ENCODE measurements around the gene CARD14.
"Not testable (repeated sequence)": the region's sequence is repeated elsewhere in the genome, so short reads cannot be mapped to it uniquely, and the experiment has no call there.

Gene CARD14

GRCh38 chr17:80191192-80191591 is 21.4 kb downstream of the CARD14 start:
- no peak overlapping the region for H3K4me3 ChIP-seq (ENCODE audit: low read depth, low read length)
- no peak for DNase-seq (ENCODE audit: low read depth)
- no peak for TF ChIP-seq CTCF (IDR thresholded peaks at IDR 0.05; ENCODE audit: low read depth, low read length, missing control alignments)

- no peak overlapping the region for H3K4me3 ChIP-seq (ENCODE audit: low read depth, low read length)
- DNase-seq (ENCODE audit: low read depth) = no peak
- TF ChIP-seq CTCF (IDR thresholded peaks at IDR 0.05; ENCODE audit: low read depth, low read length, missing control alignments) = no peak
Measured at GRCh38 chr17:80191865-80192661, 22.2 kb downstream of the CARD14 start.

GRCh38 chr17:80195141-80195540 is 25.3 kb downstream of the CARD14 start:
- H3K4me3 ChIP-seq (ENCODE audit: low read depth, low read length) = no peak overlapping the region
- DNase-seq (ENCODE audit: low read depth) = no peak
- no peak for TF ChIP-seq CTCF (IDR thresholded peaks at IDR 0.05; ENCODE audit: low read depth, low read length, missing control alignments)

- H3K4me3 ChIP-seq (ENCODE audit: low read depth, low read length) = no peak overlapping the region
- TF ChIP-seq CTCF (IDR thresholded peaks at IDR 0.05; ENCODE audit: low read depth, low read length, missing control alignments) = peak; percentile 87
- DNase-seq (ENCODE audit: low read depth) = no peak
Measured at GRCh38 chr17:80195671-80196529, 26.1 kb downstream of the CARD14 start.

GRCh38 chr17:80196652-80197051 is 26.8 kb downstream of the CARD14 start:
- no peak for DNase-seq (ENCODE audit: low read depth)
- H3K4me3 ChIP-seq (ENCODE audit: low read depth, low read length) = no peak overlapping the region
- no peak for TF ChIP-seq CTCF (IDR thresholded peaks at IDR 0.05; ENCODE audit: low read depth, low read length, missing control alignments)

- H3K4me3 ChIP-seq (ENCODE audit: low read depth, low read length) = no peak overlapping the region
- no peak for DNase-seq (ENCODE audit: low read depth)
- no peak for TF ChIP-seq CTCF (IDR thresholded peaks at IDR 0.05; ENCODE audit: low read depth, low read length, missing control alignments)
Measured at GRCh38 chr17:80198144-80198661, 28.4 kb downstream of the CARD14 start.

- not testable (repeated sequence) for H3K4me3 ChIP-seq (ENCODE audit: low read depth, low read length); DNase-seq (ENCODE audit: low read depth)
Measured at GRCh38 chr17:80199295-80199694, 29.5 kb downstream of the CARD14 start.

All from GM12864 (cell line).